ENCODE results near the gene LCE2D.

LCE2D gene

GRCh38 chr1:152699746-152700145, 36.6 kb downstream of the LCE2D start:
- no peak for DNase-seq

GRCh38 chr1:152707860-152708259, 44.7 kb downstream of the LCE2D start, which contains the start of gene LCE4A:
TSS of gene LCE4A (plus strand) at chr1:152708160. CDS start at chr1:152709076, 916 bp downstream.
- no peak for DNase-seq
